ENCODE results near the gene LPP. TPM values are rescaled to one million over a fixed set of nuclear protein-coding genes. Genes with fewer than 3 reads are reported as not detected.
A peak's percentile ranks its signal among the peaks of the same experiment; 100 is the strongest.

Gene LPP
- total RNA-seq, 4 donors from 2014 or later = 56.0 to 65.7 (median 58.1) TPM

DNA sequence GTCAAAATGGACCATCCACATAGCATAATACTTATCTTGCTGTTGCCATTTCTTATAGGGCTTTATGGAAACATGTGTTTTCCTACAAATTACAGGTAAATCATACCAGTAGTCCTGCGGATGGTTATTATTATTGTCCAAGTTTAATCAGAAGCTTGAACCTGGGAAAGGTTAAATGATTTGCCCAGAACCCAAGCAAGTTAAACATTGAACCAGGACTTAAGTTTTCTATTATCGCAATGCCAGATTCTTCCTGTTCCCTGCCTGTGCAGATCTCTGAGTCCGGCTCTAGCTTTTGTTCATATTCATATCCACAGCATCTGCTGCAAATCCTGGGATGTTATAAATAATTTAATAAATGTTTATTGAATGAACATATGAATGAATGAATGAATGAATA lies 12.5 kb downstream of the LPP start:
- TF ChIP-seq POLR2A (IDR thresholded peaks at IDR 0.05) = no peak
- TF ChIP-seq, protein P1, sequence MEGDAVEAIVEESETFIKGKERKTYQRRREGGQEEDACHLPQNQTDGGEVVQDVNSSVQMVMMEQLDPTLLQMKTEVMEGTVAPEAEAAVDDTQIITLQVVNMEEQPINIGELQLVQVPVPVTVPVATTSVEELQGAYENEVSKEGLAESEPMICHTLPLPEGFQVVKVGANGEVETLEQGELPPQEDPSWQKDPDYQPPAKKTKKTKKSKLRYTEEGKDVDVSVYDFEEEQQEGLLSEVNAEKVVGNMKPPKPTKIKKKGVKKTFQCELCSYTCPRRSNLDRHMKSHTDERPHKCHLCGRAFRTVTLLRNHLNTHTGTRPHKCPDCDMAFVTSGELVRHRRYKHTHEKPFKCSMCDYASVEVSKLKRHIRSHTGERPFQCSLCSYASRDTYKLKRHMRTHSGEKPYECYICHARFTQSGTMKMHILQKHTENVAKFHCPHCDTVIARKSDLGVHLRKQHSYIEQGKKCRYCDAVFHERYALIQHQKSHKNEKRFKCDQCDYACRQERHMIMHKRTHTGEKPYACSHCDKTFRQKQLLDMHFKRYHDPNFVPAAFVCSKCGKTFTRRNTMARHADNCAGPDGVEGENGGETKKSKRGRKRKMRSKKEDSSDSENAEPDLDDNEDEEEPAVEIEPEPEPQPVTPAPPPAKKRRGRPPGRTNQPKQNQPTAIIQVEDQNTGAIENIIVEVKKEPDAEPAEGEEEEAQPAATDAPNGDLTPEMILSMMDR (IDR thresholded peaks at IDR 0.05 in 4 of 5, conservative IDR thresholded peaks at IDR 0.05 in 1 of 5) = no peak
- peak overlapping the region; percentile 18 to 62 (median 54) for H3K27ac ChIP-seq
- H3K27me3 ChIP-seq = no peaks in the 10 kb centered on the region
- in situ Hi-C loops (cut with MboI; ENCODE audit: low sequenced_read_pairs in 4 of 4) = loop anchor here in 1 of 4 donors (25.0 kb wide), 1 partner anchor 796 kb away; no protein-coding TSS in a partner anchor
- H3K4me3 ChIP-seq = no peak overlapping the region
- no peak for DNase-seq
- no peak for ATAC-seq
- H3K9me3 ChIP-seq = no peaks in the 10 kb centered on the region
- peaks cover 59 to 75% of the 10 kb centered on the region in 2 donors for H3K4me1 ChIP-seq
- intact Hi-C loops (cut with DNase I; ENCODE audit: low total_unique reads) = no loop called here
- no peaks in the 10 kb centered on the region for H3K36me3 ChIP-seq

DNA sequence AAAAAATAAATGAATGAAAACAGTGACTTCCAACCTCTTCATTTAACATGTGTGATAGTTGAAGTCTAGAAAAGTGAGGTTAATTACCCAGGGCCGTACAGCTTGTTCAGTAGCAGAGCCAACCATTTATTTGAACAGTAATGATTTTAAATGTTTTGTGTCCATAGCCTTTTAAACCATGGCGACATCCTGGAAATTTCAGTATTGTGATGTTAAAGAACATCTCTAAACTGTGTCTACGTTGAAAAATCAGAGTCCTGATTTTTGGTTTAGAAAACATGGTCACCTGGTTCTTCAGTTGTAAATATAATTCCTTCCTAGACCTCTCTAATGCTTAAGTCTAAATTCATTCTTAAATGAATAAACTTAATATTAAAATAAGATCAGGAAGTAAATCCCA lies 14.2 kb downstream of the LPP start:
- Histone ChIP-seq H3K4me3 (no peak overlapping the region), H3K27ac (peak overlapping the region in 3 of 4 donors; percentile 25 to 52 (median 31)), H3K36me3 (no peaks in the 10 kb centered on the region), H3K4me1 (peaks cover 51 to 68% of the 10 kb centered on the region in 2 donors), H3K9me3 (no peaks in the 10 kb centered on the region), H3K27me3 (no peaks in the 10 kb centered on the region)
- no peak for TF ChIP-seq POLR2A (IDR thresholded peaks at IDR 0.05)
- TF ChIP-seq, protein P1 (IDR thresholded peaks at IDR 0.05 in 4 of 5, conservative IDR thresholded peaks at IDR 0.05 in 1 of 5) = no peak
- DNase-seq (no peak), ATAC-seq (no peak)
- intact Hi-C loops (cut with DNase I; ENCODE audit: low total_unique reads) = no loop called here
- in situ Hi-C loops (cut with MboI; ENCODE audit: low sequenced_read_pairs in 4 of 4) = loop anchor here in 1 of 4 donors (25.0 kb wide), 1 partner anchor 794 kb away; no protein-coding TSS in a partner anchor

DNA sequence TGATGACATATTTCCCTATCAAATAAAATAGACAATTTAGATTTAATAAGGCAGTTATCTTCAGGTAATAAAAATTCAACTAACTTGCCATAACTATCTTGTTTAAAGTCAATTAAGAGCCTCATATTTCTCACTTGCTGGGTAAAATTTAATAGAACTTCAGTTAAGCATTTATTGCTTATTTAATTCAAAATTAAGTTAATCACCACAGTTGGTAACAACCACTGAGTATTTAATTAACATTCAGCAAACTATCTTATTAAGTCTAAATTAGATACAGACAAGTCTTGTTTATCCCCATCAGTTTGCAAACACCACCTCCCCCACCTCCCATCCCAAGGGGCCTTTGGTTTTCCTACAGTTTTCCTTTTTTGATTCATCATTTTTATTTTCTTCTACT lies 14.7 kb downstream of the LPP start:
- in situ Hi-C loops (cut with MboI; ENCODE audit: low sequenced_read_pairs in 4 of 4) (loop anchor here in 1 of 4 donors (25.0 kb wide), 1 partner anchor 794 kb away; no protein-coding TSS in a partner anchor), intact Hi-C loops (cut with DNase I; ENCODE audit: low total_unique reads) (no loop called here)
- DNase-seq (no peak), ATAC-seq (no peak)
- no peak overlapping the region for H3K4me3 ChIP-seq
- TF ChIP-seq, protein P1 (IDR thresholded peaks at IDR 0.05 in 4 of 5, conservative IDR thresholded peaks at IDR 0.05 in 1 of 5) = no peak
- no peak for TF ChIP-seq POLR2A (IDR thresholded peaks at IDR 0.05)
- no peaks in the 10 kb centered on the region for H3K9me3 ChIP-seq
- peak overlapping the region; percentile 31 to 62 (median 50) for H3K27ac ChIP-seq
- H3K36me3 ChIP-seq = no peaks in the 10 kb centered on the region
- H3K27me3 ChIP-seq = no peaks in the 10 kb centered on the region
- H3K4me1 ChIP-seq = peaks cover 47 to 63% of the 10 kb centered on the region in 2 donors

DNA sequence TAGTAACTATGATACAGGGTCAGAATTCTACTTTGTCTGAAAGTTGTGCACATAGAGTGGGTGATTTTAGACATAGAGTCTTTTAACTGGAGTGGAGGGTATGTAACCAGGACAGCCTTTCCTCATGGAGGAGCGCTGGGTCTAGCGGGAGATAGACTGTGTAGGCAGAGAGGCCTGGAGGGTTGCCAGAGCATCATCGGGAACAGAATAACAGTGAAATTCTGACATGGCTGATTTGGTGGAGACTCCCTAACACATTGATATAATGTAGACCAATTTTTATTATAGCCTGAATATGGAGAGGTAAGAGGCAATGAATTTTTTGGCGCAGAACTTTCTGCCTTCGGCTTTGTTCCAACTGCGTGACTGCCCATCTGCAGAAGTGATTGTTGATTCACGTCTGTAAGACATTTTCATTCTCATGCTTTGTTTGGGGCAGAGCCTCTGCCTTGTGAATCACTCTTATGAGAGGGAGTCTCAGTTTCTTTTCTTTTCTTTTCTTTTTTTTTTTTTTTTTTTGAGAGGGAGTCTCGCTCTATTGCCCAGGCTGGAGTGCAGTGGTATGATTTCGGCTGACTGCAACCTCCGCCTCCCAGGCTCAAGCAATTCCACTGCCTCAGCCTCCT lies 16.0 kb downstream of the LPP start:
- no peaks in the 10 kb centered on the region for H3K9me3 ChIP-seq
- H3K27ac ChIP-seq = peak overlapping the region; percentile 31 to 62 (median 50)
- intact Hi-C loops (cut with DNase I; ENCODE audit: low total_unique reads) = no loop called here
- no peak overlapping the region for H3K4me3 ChIP-seq
- in situ Hi-C loops (cut with MboI; ENCODE audit: low sequenced_read_pairs in 4 of 4) = loop anchor here in 1 of 4 donors (25.0 kb wide), 1 partner anchor 792 kb away; no protein-coding TSS in a partner anchor
- no peak for ATAC-seq
- peaks cover 39 to 51% of the 10 kb centered on the region in 2 donors for H3K4me1 ChIP-seq
- no peaks in the 10 kb centered on the region for H3K27me3 ChIP-seq
- TF ChIP-seq, protein P1 (IDR thresholded peaks at IDR 0.05 in 4 of 5, conservative IDR thresholded peaks at IDR 0.05 in 1 of 5) = no peak
- no peak for TF ChIP-seq POLR2A (IDR thresholded peaks at IDR 0.05)
- no peak for DNase-seq
- H3K36me3 ChIP-seq = no peaks in the 10 kb centered on the region

Measured in gastrocnemius medialis (tissue), 4 donors.